GM21390 (cell line): ENCODE measurements around the gene OSBPL6.
"Not testable (repeated sequence)": the region's sequence is repeated elsewhere in the genome, so short reads cannot be mapped to it uniquely, and the experiment has no call there.

Experiments
- ATAC-seq: cut with Tn5 transposase; IDR thresholded peaks from one replicate; pipeline ENCODE4 v1.9.1; 2021; ENCODE audit not compliant: unreplicated experiment

The OSBPL6 gene

GRCh38 chr2:178197791-178198190 lies 3.5 kb downstream of the OSBPL6 start:
- ATAC-seq = no peak

- ATAC-seq = not testable (repeated sequence)
These were observed 4.1 kb downstream of the OSBPL6 start for GRCh38 chr2:178198441-178198840.

GRCh38 chr2:178199334-178199733 lies 5.0 kb downstream of the OSBPL6 start:
- no peak for ATAC-seq

- no peak for ATAC-seq
These were observed 6.0 kb downstream of the OSBPL6 start for GRCh38 chr2:178200331-178200730.

GRCh38 chr2:178202927-178203326 lies 8.6 kb downstream of the OSBPL6 start:
- peak; percentile 58 for ATAC-seq

GRCh38 chr2:178204977-178205376 lies 10.7 kb downstream of the OSBPL6 start:
- ATAC-seq = no peak

- ATAC-seq = no peak
These were observed 11.7 kb downstream of the OSBPL6 start for GRCh38 chr2:178205853-178206521.

GRCh38 chr2:178208336-178208735 lies 14.0 kb downstream of the OSBPL6 start:
- ATAC-seq = no peak

GRCh38 chr2:178208817-178209216 lies 14.5 kb downstream of the OSBPL6 start:
- ATAC-seq = no peak

GRCh38 chr2:178211460-178211859 lies 17.1 kb downstream of the OSBPL6 start:
- no peak for ATAC-seq

GRCh38 chr2:178211943-178212342 lies 17.6 kb downstream of the OSBPL6 start:
- ATAC-seq = no peak

- no peak for ATAC-seq
These were observed 19.7 kb downstream of the OSBPL6 start for GRCh38 chr2:178213991-178214390.

- ATAC-seq = no peak
These were observed 24.9 kb downstream of the OSBPL6 start for GRCh38 chr2:178219247-178219646.

GRCh38 chr2:178220814-178221213 lies 26.5 kb downstream of the OSBPL6 start:
- ATAC-seq = no peak

- no peak for ATAC-seq
These were observed 27.2 kb downstream of the OSBPL6 start for GRCh38 chr2:178221556-178221955.

GRCh38 chr2:178223806-178224205 lies 29.5 kb downstream of the OSBPL6 start:
- no peak for ATAC-seq

- ATAC-seq = no peak
These were observed 30.9 kb downstream of the OSBPL6 start for GRCh38 chr2:178225006-178225805.

GRCh38 chr2:178227187-178227586 lies 32.9 kb downstream of the OSBPL6 start:
- no peak for ATAC-seq

- no peak for ATAC-seq
These were observed 35.6 kb downstream of the OSBPL6 start for GRCh38 chr2:178229927-178230326.

- no peak for ATAC-seq
These were observed 36.1 kb downstream of the OSBPL6 start for GRCh38 chr2:178230396-178230795.

GRCh38 chr2:178233428-178233827 lies 39.1 kb downstream of the OSBPL6 start:
- ATAC-seq = no peak

GRCh38 chr2:178234648-178235047 lies 40.3 kb downstream of the OSBPL6 start:
- no peak for ATAC-seq
